Stomach (tissue), 4 donors: ENCODE data around the gene CDK5.

Source experiments
- CTCF ChIP-seq, 7 experiments: fragments of 450-650 bp in 4 of 7; fragments of 200-600 bp in 3 of 7; sonication (generic) in 3 of 7; IDR thresholded peaks; one replicate each; pipeline ENCODE4 v1.5.1; 2016 to 2019; ENCODE audit warnings: antibody characterized with exemption in 7 of 7, control low read depth in 2 of 7, mild to moderate bottlenecking in 1 of 7
- EP300 ChIP-seq: sonication (generic); formaldehyde crosslinking; IDR thresholded peaks from one replicate; pipeline ENCODE4 v1.6.1; 2017; ENCODE audit warnings: antibody characterized with exemption
- POLR2A ChIP-seq, 4 donors: fragments of 450-650 bp; IDR thresholded peaks; one replicate each; pipeline ENCODE4 v1.6.1; 2016; ENCODE audit warnings: antibody characterized with exemption in 4 of 4, control low read depth in 2 of 4, mild to moderate bottlenecking in 1 of 4, moderate library complexity in 1 of 4
- POLR2AphosphoS5 ChIP-seq, 3 donors: sonication (generic); formaldehyde crosslinking; IDR thresholded peaks; one replicate each; pipeline ENCODE4 v1.6.1; 2016; ENCODE audit warnings: antibody characterized with exemption in 3 of 3

- no peak for TF ChIP-seq CTCF (IDR thresholded peaks at IDR 0.05)
- no peak for TF ChIP-seq POLR2A (IDR thresholded peaks at IDR 0.05)
- TF ChIP-seq POLR2AphosphoS5 (IDR thresholded peaks at IDR 0.05) = peak in 2 of 3 donors; percentile 4 to 31
- no peak for TF ChIP-seq EP300
Observed at GRCh38 chr7:151051108-151051507, 6.6 kb downstream of the CDK5 start.
